ENCODE results near the gene TNFAIP8. TPM values are rescaled to one million over a fixed set of nuclear protein-coding genes. Genes with fewer than 3 reads are reported as not detected.

TNFAIP8 gene
- total RNA-seq, 1 donor from 2014 or later: 18.8 TPM

DNA sequence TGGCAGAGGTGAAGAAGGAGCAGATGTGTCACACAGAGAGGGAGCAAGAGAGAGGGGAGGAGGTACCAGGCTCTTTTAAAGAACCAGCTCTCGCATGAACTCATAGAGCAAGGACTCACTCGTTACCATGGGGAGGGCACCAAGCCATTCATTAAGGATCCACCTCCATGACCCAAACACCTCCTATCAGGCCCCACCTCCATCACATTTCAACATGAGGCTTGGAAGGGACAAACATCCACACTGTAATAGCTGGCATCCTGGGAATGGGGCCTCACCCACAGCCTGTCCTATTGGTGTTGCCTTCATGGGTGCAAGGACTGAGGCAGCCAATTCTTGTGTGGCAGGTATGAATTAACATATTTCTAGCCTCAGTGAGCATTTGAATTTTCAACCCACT lies 11.6 kb upstream of the TNFAIP8 start:
- H3K9ac ChIP-seq (ENCODE audit: low read depth in 1 of 3, low read length in 3 of 3): no peak overlapping the region
- H3K4me1 ChIP-seq (ENCODE audit: control insufficient read depth in 3 of 3, insufficient read depth in 3 of 3, low read length in 3 of 3): no peaks in the 10 kb centered on the region
- no peaks in the 10 kb centered on the region for H3K9me3 ChIP-seq (ENCODE audit: control insufficient read depth in 3 of 3, low read length in 3 of 3)
- H3K36me3 ChIP-seq (ENCODE audit: control insufficient read depth in 3 of 3, insufficient read depth in 3 of 3, low read length in 3 of 3): no peaks in the 10 kb centered on the region
- no peak overlapping the region for H3K4me3 ChIP-seq (ENCODE audit: low read length in 3 of 3)
- no peak overlapping the region for H3K27ac ChIP-seq (ENCODE audit: low read depth, low read length)
- no peaks in the 10 kb centered on the region for H3K27me3 ChIP-seq (ENCODE audit: control insufficient read depth in 3 of 3, insufficient read depth in 3 of 3, low read length in 3 of 3)

DNA sequence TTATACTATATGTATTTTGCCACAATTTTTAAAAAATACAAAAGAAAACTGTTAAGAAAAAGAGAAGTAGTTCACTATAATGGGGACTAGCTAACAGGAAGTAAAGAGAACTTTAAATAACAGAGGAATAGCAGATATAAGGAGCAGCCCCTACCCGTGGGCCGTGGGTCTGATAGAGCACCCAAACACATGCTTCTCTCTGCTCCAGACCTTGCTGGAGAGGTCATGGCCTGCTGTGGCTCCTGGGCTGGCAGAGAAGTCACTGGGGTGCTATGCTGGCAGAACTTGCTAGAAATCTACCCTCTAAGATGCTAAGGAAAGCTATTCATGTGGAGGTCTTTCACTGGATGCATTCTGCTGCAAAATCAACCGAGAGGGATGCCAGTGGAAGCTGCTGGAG lies 10.0 kb upstream of the TNFAIP8 start:
- Histone ChIP-seq H3K9ac (ENCODE audit: low read depth in 1 of 3, low read length in 3 of 3) (no peak overlapping the region), H3K36me3 (ENCODE audit: control insufficient read depth in 3 of 3, insufficient read depth in 3 of 3, low read length in 3 of 3) (no peaks in the 10 kb centered on the region), H3K27ac (ENCODE audit: low read depth, low read length) (no peak overlapping the region), H3K4me1 (ENCODE audit: control insufficient read depth in 3 of 3, insufficient read depth in 3 of 3, low read length in 3 of 3) (no peaks in the 10 kb centered on the region), H3K4me3 (ENCODE audit: low read length in 3 of 3) (no peak overlapping the region), H3K27me3 (ENCODE audit: control insufficient read depth in 3 of 3, insufficient read depth in 3 of 3, low read length in 3 of 3) (no peaks in the 10 kb centered on the region), H3K9me3 (ENCODE audit: control insufficient read depth in 3 of 3, low read length in 3 of 3) (no peaks in the 10 kb centered on the region)

DNA sequence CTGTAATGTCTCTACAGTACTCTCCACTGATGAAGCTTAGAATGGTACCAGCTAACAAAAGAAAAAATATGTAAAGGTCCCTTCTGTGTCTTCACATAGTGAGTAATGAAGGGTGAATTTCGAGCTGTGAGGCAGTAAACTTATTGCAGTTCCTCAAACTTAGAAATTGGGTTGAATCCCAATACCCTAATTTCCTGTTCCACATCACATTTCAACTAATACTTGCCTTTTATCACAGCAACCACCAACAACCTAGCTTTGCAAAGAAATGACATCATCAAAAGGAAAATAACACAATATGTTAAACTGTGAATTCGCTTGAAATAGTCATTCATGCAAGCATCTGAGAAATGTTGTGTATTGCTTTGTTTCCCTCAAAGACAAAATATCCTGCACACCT lies 9.4 kb upstream of the TNFAIP8 start:
- no peak overlapping the region for H3K4me3 ChIP-seq (ENCODE audit: low read length in 3 of 3)
- no peaks in the 10 kb centered on the region for H3K9me3 ChIP-seq (ENCODE audit: control insufficient read depth in 3 of 3, low read length in 3 of 3)
- no peak overlapping the region for H3K9ac ChIP-seq (ENCODE audit: low read depth in 1 of 3, low read length in 3 of 3)
- H3K36me3 ChIP-seq (ENCODE audit: control insufficient read depth in 3 of 3, insufficient read depth in 3 of 3, low read length in 3 of 3): no peaks in the 10 kb centered on the region
- no peaks in the 10 kb centered on the region for H3K4me1 ChIP-seq (ENCODE audit: control insufficient read depth in 3 of 3, insufficient read depth in 3 of 3, low read length in 3 of 3)
- no peak overlapping the region for H3K27ac ChIP-seq (ENCODE audit: low read depth, low read length)
- no peaks in the 10 kb centered on the region for H3K27me3 ChIP-seq (ENCODE audit: control insufficient read depth in 3 of 3, insufficient read depth in 3 of 3, low read length in 3 of 3)

- Histone ChIP-seq H3K9ac (ENCODE audit: low read depth in 1 of 3, low read length in 3 of 3) (no peak overlapping the region), H3K4me3 (ENCODE audit: low read length in 3 of 3) (no peak overlapping the region)
Measured at GRCh38 chr5:119347574-119347973, 8.2 kb upstream of the TNFAIP8 start.

DNA sequence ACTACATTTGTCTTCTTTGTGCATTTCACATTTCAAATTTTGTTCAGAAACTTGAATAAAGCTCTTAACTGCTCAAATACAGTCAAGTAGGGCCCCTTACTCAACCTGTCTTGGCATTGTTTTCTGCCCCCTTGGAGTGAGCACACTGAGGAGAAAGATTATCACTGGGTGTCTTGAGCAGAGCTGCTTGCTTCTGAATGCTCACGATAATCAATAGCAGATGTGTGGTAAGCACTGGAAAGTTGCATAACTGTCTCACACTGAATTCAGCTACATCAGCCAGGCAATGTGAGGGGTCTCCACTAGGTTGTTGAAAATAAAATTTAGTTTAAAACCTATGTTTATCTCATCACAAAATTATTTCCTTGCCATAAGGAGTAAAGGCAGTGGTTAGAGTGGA lies 7.8 kb upstream of the TNFAIP8 start:
- Histone ChIP-seq H3K9me3 (ENCODE audit: control insufficient read depth in 3 of 3, low read length in 3 of 3) (no peaks in the 10 kb centered on the region), H3K27ac (ENCODE audit: low read depth, low read length) (no peak overlapping the region), H3K4me1 (ENCODE audit: control insufficient read depth in 3 of 3, insufficient read depth in 3 of 3, low read length in 3 of 3) (no peaks in the 10 kb centered on the region), H3K36me3 (ENCODE audit: control insufficient read depth in 3 of 3, insufficient read depth in 3 of 3, low read length in 3 of 3) (no peaks in the 10 kb centered on the region), H3K27me3 (ENCODE audit: control insufficient read depth in 3 of 3, insufficient read depth in 3 of 3, low read length in 3 of 3) (no peaks in the 10 kb centered on the region), H3K9ac (ENCODE audit: low read depth in 1 of 3, low read length in 3 of 3) (no peak overlapping the region), H3K4me3 (ENCODE audit: low read length in 3 of 3) (no peak overlapping the region)

More at GRCh38 chr5:119347574-119347973, 8.2 kb upstream of the TNFAIP8 start:
- H3K4me1 ChIP-seq (ENCODE audit: control insufficient read depth in 3 of 3, insufficient read depth in 3 of 3, low read length in 3 of 3): no peaks in the 10 kb centered on the region
- H3K36me3 ChIP-seq (ENCODE audit: control insufficient read depth in 3 of 3, insufficient read depth in 3 of 3, low read length in 3 of 3): no peaks in the 10 kb centered on the region
- H3K27me3 ChIP-seq (ENCODE audit: control insufficient read depth in 3 of 3, insufficient read depth in 3 of 3, low read length in 3 of 3): no peaks in the 10 kb centered on the region
- no peak overlapping the region for H3K27ac ChIP-seq (ENCODE audit: low read depth, low read length)
- H3K9me3 ChIP-seq (ENCODE audit: control insufficient read depth in 3 of 3, low read length in 3 of 3): no peaks in the 10 kb centered on the region

DNA sequence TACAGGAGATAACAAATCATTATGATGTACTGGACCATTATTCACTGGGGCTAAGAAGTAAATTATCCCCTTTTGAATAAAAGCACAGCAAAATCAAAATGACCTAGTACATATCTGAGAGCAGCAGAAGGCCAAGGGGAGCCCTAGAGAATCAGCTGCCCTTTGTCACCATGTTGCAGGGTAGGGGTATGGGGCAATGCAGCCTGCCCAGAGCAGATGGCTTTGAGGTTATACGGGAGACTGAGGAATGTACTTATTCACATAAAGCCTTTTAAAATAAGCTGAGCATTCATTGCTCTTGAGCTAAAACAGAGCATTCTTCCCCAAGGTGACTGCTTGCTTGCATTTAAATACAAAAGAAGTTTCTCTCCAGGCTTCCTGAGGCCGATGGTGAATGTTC lies 2.6 kb upstream of the TNFAIP8 start:
- no peaks in the 10 kb centered on the region for H3K9me3 ChIP-seq (ENCODE audit: control insufficient read depth in 3 of 3, low read length in 3 of 3)
- no peak overlapping the region for H3K9ac ChIP-seq (ENCODE audit: low read depth in 1 of 3, low read length in 3 of 3)
- peaks cover 7 to 9% (median 8%) of the 10 kb centered on the region in 3 donors for H3K4me1 ChIP-seq (ENCODE audit: control insufficient read depth in 3 of 3, insufficient read depth in 3 of 3, low read length in 3 of 3)
- no peak overlapping the region for H3K4me3 ChIP-seq (ENCODE audit: low read length in 3 of 3)
- H3K27ac ChIP-seq (ENCODE audit: low read depth, low read length): no peak overlapping the region
- H3K36me3 ChIP-seq (ENCODE audit: control insufficient read depth in 3 of 3, insufficient read depth in 3 of 3, low read length in 3 of 3): no peaks in the 10 kb centered on the region
- H3K27me3 ChIP-seq (ENCODE audit: control insufficient read depth in 3 of 3, insufficient read depth in 3 of 3, low read length in 3 of 3): peaks cover 0 to 14% (median 11%) of the 10 kb centered on the region in 3 donors

GRCh38 chr5:119353686-119354366 lies 2.0 kb upstream of the TNFAIP8 start:
- Histone ChIP-seq H3K4me3 (ENCODE audit: low read length in 3 of 3) (no peak overlapping the region), H3K9ac (ENCODE audit: low read depth in 1 of 3, low read length in 3 of 3) (no peak overlapping the region), H3K9me3 (ENCODE audit: control insufficient read depth in 3 of 3, low read length in 3 of 3) (no peaks in the 10 kb centered on the region), H3K27ac (ENCODE audit: low read depth, low read length) (no peak overlapping the region), H3K36me3 (ENCODE audit: control insufficient read depth in 3 of 3, insufficient read depth in 3 of 3, low read length in 3 of 3) (no peaks in the 10 kb centered on the region), H3K27me3 (ENCODE audit: control insufficient read depth in 3 of 3, insufficient read depth in 3 of 3, low read length in 3 of 3) (peaks cover 0 to 14% (median 11%) of the 10 kb centered on the region in 3 donors), H3K4me1 (ENCODE audit: control insufficient read depth in 3 of 3, insufficient read depth in 3 of 3, low read length in 3 of 3) (peaks cover 7 to 9% (median 8%) of the 10 kb centered on the region in 3 donors)

DNA sequence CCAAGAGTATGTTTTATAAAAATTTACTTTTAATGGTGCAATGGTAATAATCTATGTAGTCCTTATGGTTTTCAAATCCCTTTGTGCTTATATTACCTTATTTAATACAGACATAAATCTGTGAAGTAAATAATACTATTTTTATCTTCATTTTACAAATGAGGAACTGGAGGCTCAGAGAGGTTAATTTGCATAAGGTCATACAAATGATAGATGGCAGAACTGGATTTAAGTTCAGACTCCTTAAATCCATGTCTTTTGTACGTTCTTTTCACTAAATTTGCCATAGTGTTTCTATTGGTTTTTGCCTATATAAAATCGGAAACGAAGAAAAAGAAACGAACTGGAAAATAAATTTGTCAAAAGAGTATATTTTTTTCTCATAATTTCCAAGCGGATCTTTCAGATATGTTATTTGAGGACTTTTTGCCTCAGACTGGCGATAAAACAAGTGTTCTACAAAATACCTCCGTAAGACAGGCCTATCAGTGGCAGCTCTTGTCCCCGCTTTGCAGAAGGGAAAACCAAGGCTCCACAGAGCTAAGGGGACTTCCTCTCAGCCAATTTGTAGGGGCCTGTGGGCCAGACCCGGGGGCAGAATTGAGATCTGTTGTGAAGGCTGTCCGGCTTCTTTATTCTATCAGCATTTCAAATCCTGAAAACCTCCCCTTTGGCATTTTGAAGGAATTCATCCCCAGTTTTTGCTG lies 1.1 kb upstream of the TNFAIP8 start:
- peaks cover 7 to 9% (median 8%) of the 10 kb centered on the region in 3 donors for H3K4me1 ChIP-seq (ENCODE audit: control insufficient read depth in 3 of 3, insufficient read depth in 3 of 3, low read length in 3 of 3)
- H3K27ac ChIP-seq (ENCODE audit: low read depth, low read length): no peak overlapping the region
- H3K27me3 ChIP-seq (ENCODE audit: control insufficient read depth in 3 of 3, insufficient read depth in 3 of 3, low read length in 3 of 3): peaks cover 0 to 14% (median 11%) of the 10 kb centered on the region in 3 donors
- no peaks in the 10 kb centered on the region for H3K36me3 ChIP-seq (ENCODE audit: control insufficient read depth in 3 of 3, insufficient read depth in 3 of 3, low read length in 3 of 3)
- no peak overlapping the region for H3K9ac ChIP-seq (ENCODE audit: low read depth in 1 of 3, low read length in 3 of 3)
- H3K9me3 ChIP-seq (ENCODE audit: control insufficient read depth in 3 of 3, low read length in 3 of 3): no peaks in the 10 kb centered on the region
- no peak overlapping the region for H3K4me3 ChIP-seq (ENCODE audit: low read length in 3 of 3)

DNA sequence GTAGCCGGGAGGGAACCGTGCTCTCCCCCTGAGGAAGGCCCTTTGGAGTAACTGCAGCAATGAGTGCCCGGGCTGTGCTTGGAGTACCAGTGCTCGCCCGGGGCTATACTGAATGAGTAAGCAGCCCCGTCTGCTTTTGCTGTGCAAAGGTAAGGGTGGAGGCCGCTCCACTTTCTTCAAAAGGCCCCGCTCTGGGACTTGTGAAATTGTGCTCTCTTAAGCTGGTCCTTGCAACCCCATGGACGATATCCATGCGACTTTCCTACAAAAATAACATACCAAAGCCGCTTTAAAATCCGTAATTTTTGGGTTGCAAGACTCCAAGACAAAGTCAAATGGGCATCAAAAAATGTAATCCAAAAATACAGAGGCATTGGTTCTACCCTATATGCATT lies 578 bp upstream of the TNFAIP8 start:
- H3K4me1 ChIP-seq (ENCODE audit: control insufficient read depth in 3 of 3, insufficient read depth in 3 of 3, low read length in 3 of 3): peaks cover 7 to 9% (median 8%) of the 10 kb centered on the region in 3 donors
- H3K27ac ChIP-seq (ENCODE audit: low read depth, low read length): no peak overlapping the region
- H3K9ac ChIP-seq (ENCODE audit: low read depth in 1 of 3, low read length in 3 of 3): peak overlapping the region in 1 of 3 donors; percentile 68
- H3K9me3 ChIP-seq (ENCODE audit: control insufficient read depth in 3 of 3, low read length in 3 of 3): no peaks in the 10 kb centered on the region
- H3K36me3 ChIP-seq (ENCODE audit: control insufficient read depth in 3 of 3, insufficient read depth in 3 of 3, low read length in 3 of 3): no peaks in the 10 kb centered on the region
- peaks cover 0 to 14% (median 11%) of the 10 kb centered on the region in 3 donors for H3K27me3 ChIP-seq (ENCODE audit: control insufficient read depth in 3 of 3, insufficient read depth in 3 of 3, low read length in 3 of 3)
- peak overlapping the region; percentile 68 to 77 (median 71) for H3K4me3 ChIP-seq (ENCODE audit: low read length in 3 of 3)

DNA sequence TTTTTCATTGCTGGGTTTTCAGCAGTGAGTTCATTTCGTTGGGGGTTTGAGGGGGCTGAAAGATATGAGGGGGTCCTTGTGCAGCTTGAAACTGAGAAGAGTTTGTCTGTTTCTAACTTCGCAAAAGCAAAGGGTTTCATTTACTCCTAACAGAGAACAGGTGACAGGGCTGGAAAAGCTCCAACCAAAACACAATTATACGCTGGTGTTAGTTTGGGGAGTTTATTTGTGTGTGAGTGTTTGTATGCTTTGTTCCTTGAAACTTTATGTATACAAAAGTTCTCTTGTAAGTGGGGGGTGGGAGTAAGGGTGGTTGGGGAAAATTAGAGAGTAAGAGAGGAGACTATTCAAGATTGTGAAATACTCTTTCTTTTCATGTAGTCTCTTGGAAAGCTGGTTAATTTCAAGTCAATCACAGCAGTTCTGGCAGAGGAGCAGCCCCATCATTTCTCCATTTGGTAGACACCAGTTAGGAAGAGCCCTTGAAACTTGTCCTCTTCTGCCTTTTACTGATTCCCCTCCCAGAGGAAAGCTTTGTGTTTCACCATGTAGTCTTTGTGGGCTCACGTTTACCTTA lies 881 bp downstream of the TNFAIP8 start:
- Histone ChIP-seq H3K9ac (ENCODE audit: low read depth in 1 of 3, low read length in 3 of 3) (peak overlapping the region in 2 of 3 donors; percentile 66 to 68), H3K9me3 (ENCODE audit: control insufficient read depth in 3 of 3, low read length in 3 of 3) (no peaks in the 10 kb centered on the region), H3K36me3 (ENCODE audit: control insufficient read depth in 3 of 3, insufficient read depth in 3 of 3, low read length in 3 of 3) (no peaks in the 10 kb centered on the region), H3K27ac (ENCODE audit: low read depth, low read length) (peak overlapping the region; percentile 38), H3K4me1 (ENCODE audit: control insufficient read depth in 3 of 3, insufficient read depth in 3 of 3, low read length in 3 of 3) (peaks cover 7 to 9% (median 8%) of the 10 kb centered on the region in 3 donors), H3K27me3 (ENCODE audit: control insufficient read depth in 3 of 3, insufficient read depth in 3 of 3, low read length in 3 of 3) (peaks cover 0 to 14% (median 11%) of the 10 kb centered on the region in 3 donors), H3K4me3 (ENCODE audit: low read length in 3 of 3) (peak overlapping the region in 2 of 3 donors; percentile 68 to 77)

Data from skeletal muscle tissue (tissue), 4 donors.